ENCODE data around the gene EP300.

The EP300 gene

DNA sequence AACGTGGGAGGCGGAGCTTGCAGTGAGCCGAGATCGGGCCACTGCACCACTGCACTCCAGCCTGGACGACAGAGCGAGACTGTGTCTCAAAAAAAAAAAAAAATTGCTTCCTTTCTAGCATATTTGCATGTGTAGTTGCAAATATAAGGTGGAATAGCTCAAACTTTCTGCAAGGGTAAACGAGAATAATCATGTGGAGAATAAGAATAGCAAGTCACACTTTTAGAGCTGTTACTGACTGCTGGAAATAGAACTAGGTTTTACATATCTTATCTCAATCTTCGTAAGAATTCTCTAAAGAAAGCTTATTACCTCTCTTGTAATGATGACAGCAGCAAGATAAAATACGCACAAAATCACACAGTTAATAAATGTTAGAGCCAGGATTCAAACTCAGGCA is 114.3 kb downstream of the EP300 start:
- DNase-seq (ENCODE audit: low read depth): no peak

GRCh38 chr22:41215409-41215808 is 123.0 kb downstream of the EP300 start:
- no peak for DNase-seq (ENCODE audit: low read depth)

- DNase-seq (ENCODE audit: low read depth): no peak
Observed at GRCh38 chr22:41215926-41216325, 123.5 kb downstream of the EP300 start.

GRCh38 chr22:41216984-41217383 is 124.6 kb downstream of the EP300 start:
- no peak for DNase-seq (ENCODE audit: low read depth)

DNA sequence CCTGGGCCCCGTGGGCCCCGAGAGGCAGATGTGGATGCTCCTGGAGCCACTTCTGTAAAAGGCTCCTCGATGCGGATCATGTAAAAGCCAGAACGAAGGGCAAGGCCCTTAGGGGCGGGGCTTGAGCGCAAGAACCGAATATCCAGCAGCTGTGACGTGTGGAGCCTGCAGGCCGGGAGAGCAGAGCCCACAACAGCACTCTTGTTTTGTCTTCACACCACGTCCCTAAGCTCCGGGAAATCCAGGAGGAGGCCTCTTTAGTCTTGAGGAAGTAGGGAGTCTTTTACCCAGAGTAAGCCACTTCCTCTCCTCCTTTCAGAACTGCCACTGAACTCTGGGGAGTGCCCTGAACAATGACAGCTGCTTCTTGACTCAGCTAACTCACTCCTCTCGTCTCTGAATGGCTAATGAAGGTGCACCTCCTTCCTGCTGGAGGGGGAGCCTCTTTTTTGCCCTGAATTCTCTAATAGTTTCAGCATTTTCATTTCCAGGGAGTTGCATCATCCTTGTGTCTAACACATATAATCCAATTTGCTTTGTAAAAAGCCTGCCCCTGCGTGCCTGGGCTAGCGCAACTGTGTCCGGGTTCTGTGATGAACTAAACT is 125.3 kb downstream of the EP300 start:
- DNase-seq (ENCODE audit: low read depth): no peak

GRCh38 chr22:41222846-41223507 is 130.6 kb downstream of the EP300 start:
- DNase-seq (ENCODE audit: low read depth): no peak

GRCh38 chr22:41223535-41223934 is 131.1 kb downstream of the EP300 start:
- no peak for DNase-seq (ENCODE audit: low read depth)

DNA sequence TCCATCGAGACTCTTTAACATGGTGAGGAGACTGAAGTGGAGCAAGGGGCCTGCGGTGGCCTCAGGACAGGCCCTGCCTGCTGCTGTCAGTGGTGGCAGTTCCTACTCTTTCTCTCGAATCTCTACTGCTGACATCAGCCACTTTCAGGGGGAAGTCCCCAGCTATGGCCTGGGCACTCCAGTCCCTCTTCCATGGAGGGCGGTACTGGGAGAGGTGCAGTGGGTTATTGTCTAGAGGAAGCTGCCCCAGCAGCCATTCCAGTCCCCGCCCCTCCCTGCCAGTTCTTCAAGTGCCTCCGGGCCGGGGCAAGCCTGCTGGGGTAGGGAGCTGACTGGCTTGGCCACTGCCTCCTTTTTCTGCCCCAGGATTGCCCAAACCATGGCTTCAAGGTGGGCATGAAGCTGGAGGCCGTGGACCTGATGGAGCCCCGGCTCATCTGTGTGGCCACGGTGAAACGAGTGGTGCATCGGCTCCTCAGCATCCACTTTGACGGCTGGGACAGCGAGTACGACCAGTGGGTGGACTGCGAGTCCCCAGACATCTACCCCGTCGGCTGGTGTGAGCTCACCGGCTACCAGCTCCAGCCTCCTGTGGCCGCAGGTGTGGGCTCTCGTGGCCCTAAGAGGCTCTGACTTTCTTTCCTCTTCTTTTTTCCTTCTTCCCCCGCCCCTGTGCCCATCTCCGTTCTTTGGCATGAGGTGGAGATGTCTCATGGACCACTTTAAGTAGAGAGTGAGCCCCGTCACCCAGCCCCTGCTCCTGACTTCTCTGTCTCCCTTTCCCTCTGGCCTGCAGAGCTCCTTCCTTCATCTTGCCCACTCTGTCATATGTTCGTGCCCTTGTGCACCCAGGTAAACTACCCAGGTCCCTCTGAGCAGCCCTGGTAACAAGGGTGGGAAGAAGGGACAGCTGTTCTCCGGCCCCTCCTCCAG is 134.6 kb downstream of the EP300 start:
- DNase-seq (ENCODE audit: low read depth): no peak

GRCh38 chr22:41229215-41229614 is 136.8 kb downstream of the EP300 start:
- DNase-seq (ENCODE audit: low read depth): no peak

All from T-helper 22 cell (primary cell).